ENCODE results near the gene FLNC.

- no peak for TF ChIP-seq EZH2phosphoT487 (IDR thresholded peaks at IDR 0.05; ENCODE audit: borderline replicate concordance, low read depth)
- TF ChIP-seq CTCF (IDR thresholded peaks at IDR 0.05), result no peak
- TF ChIP-seq YY1 (IDR thresholded peaks at IDR 0.05; ENCODE audit: low read depth), result no peak
- no peak for TF ChIP-seq TAF1 (IDR thresholded peaks at IDR 0.05; ENCODE audit: borderline replicate concordance, low read depth, low read length)
- TF ChIP-seq MAX (IDR thresholded peaks at IDR 0.05; ENCODE audit: low read depth), result peak; percentile 54; the same call in 1 of the 2 replicates
- peak in 1 of 2 experiments; percentile 46; a peak in 1 of 4 replicates for TF ChIP-seq EP300 (IDR thresholded peaks at IDR 0.05; ENCODE audit: borderline replicate concordance in 1 of 2, low read depth in 1 of 2, low read length in 1 of 2)
- no peak; the same call in 1 of the 2 replicates for TF ChIP-seq SMC3 (IDR thresholded peaks at IDR 0.05; ENCODE audit: low read depth, low read length)
- no peak for TF ChIP-seq MEF2A (IDR thresholded peaks at IDR 0.05; ENCODE audit: borderline replicate concordance, low read depth)
- TF ChIP-seq RCOR1 (IDR thresholded peaks at IDR 0.05; ENCODE audit: low read length), result peak; percentile 27; the same call in 1 of the 2 replicates
- TF ChIP-seq FOXM1 (IDR thresholded peaks at IDR 0.05; ENCODE audit: low read depth), result no peak
Observed at GRCh38 chr7:128792471-128793180, 37.6 kb upstream of the FLNC start.

Data from SK-N-SH (cell line).